Measurements from ENCODE around the gene HHLA2. TPM values are rescaled to one million over a fixed set of nuclear protein-coding genes. Genes with fewer than 3 reads are reported as not detected.

HHLA2 gene
- total and polyA plus RNA-seq, 12 donors, result not detected

DNA sequence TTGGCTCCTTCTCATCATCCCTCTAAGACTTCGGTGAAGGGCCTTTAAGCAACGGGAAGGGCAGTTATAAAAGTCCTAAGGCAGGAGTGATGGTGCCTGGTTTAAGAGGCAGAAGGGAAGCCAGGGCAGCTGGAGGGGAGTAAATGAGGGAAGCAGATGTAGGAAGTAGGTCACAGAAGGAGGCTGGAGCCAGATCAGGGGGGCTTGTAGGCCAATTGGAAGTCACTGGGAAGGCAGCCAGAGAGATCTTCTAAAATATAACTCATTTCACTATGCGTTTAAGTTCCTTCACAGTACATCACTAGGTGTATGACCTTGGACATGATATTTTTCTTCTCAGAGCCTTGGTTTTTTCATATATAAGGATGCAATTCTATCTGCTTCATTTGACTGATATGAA is 119.3 kb downstream of the HHLA2 start:
- Histone ChIP-seq H3K27ac (no peak overlapping the region), H3K36me3 (no peaks in the 10 kb centered on the region), H3K9me3 (no peaks in the 10 kb centered on the region), H3K4me1 (no peaks in the 10 kb centered on the region), H3K4me3 (no peak overlapping the region), H3K27me3 (no peaks in the 10 kb centered on the region)
- TF ChIP-seq, protein P1, sequence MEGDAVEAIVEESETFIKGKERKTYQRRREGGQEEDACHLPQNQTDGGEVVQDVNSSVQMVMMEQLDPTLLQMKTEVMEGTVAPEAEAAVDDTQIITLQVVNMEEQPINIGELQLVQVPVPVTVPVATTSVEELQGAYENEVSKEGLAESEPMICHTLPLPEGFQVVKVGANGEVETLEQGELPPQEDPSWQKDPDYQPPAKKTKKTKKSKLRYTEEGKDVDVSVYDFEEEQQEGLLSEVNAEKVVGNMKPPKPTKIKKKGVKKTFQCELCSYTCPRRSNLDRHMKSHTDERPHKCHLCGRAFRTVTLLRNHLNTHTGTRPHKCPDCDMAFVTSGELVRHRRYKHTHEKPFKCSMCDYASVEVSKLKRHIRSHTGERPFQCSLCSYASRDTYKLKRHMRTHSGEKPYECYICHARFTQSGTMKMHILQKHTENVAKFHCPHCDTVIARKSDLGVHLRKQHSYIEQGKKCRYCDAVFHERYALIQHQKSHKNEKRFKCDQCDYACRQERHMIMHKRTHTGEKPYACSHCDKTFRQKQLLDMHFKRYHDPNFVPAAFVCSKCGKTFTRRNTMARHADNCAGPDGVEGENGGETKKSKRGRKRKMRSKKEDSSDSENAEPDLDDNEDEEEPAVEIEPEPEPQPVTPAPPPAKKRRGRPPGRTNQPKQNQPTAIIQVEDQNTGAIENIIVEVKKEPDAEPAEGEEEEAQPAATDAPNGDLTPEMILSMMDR (IDR thresholded peaks at IDR 0.05), result no peak
- no peak for DNase-seq
- 46 to 63% methylated on average over 3 of the region's 3 CpGs for WGBS, 2 donors
- ATAC-seq, result peak in 1 of 8 donors; percentile 38
- intact Hi-C loops (cut with DNase I), result no loop called here

DNA sequence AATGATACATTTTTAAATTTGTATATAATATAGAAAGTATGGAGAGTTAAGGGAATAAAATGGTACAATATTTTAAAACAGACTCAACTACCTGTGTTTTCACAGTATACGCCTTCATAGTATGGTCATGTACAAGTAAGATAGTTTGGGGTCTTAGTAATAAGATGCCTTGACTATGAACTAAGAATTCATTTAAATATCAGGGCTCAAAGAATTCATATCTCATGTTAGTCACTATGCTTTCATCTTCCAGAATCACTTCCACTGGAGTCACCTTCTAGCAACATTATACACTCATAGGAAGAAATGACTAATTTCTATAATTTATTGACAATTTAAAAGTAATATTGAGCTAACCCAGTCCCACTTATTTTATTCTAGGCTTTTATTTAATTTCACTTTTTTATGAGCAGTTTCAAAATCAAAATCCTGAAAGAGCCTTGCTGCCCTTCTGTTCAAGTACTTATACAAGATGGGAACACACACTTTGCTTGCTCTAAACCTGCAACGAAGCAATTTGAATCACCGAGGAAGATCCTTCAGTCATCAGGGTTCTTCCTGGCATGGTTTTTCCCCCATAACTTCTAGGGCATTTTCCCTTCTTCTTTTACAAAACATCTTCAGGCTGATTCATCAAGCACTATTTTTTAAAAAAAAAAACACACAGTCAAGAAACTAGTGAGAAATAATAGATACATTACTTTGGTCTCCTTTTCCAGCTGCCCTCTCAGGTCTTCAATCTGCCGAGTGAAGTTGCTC is 119.9 kb downstream of the HHLA2 start:
- DNase-seq, result no peak
- Histone ChIP-seq H3K36me3 (no peaks in the 10 kb centered on the region), H3K27me3 (no peaks in the 10 kb centered on the region), H3K9me3 (no peaks in the 10 kb centered on the region), H3K4me3 (no peak overlapping the region), H3K4me1 (no peaks in the 10 kb centered on the region), H3K27ac (no peak overlapping the region)
- TF ChIP-seq, protein P1 (IDR thresholded peaks at IDR 0.05), result no peak
- no peak for ATAC-seq
- WGBS, 2 donors, result 93 to 98% methylated on average over 4 of the region's 4 CpGs
- intact Hi-C loops (cut with DNase I), result no loop called here

DNA sequence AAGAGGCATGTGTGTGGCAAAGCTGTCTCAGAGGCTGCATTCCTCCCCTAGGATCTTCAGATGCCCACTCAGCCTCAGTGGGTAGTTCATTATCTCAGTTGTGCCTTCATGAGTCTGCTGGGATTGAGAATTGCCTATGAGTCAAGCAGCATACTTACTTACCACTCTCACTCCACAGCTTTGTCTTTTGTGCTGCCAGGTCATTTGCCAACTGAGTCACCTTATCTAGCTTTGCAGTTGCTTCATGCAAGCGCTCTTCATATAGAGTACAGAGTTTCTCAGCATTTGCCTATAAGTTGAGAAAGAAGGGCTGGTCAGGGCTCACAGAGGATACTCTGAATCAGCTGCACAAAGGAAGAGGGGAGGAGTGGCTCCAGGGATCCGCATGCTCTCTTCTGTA is 124.6 kb downstream of the HHLA2 start:
- H3K4me3 ChIP-seq, result no peak overlapping the region
- TF ChIP-seq, protein P1 (IDR thresholded peaks at IDR 0.05), result no peak
- H3K9me3 ChIP-seq, result no peaks in the 10 kb centered on the region
- H3K36me3 ChIP-seq, result no peaks in the 10 kb centered on the region
- ATAC-seq (no peak), DNase-seq (no peak)
- H3K4me1 ChIP-seq, result no peaks in the 10 kb centered on the region
- 93 to 98% methylated on average over 2 of the region's 2 CpGs for WGBS, 2 donors
- H3K27me3 ChIP-seq, result no peaks in the 10 kb centered on the region
- no peak overlapping the region for H3K27ac ChIP-seq
- intact Hi-C loops (cut with DNase I), result no loop called here

Other genes with a start within 250 kb of the HHLA2 start
- 10 to 100 TPM; 36.3 to 76.3 (median 51.2) TPM for gene CD47, start 205.5 kb upstream of the HHLA2 start, total RNA-seq
- gene CD47, start 205.5 kb upstream of the HHLA2 start, polyA plus RNA-seq, result 10 to 100 TPM; 17.9 to 32.4 TPM
- 10 to 100 TPM; 15.4 to 29.5 (median 21.0) TPM for gene IFT57, start 74.1 kb upstream of the HHLA2 start, total RNA-seq
- gene IFT57, start 74.1 kb upstream of the HHLA2 start, polyA plus RNA-seq, result 10 to 100 TPM in 1 of 2 donors, 1 to 10 TPM in 1; 5.9 to 19.8 TPM
- gene MYH15, start 214.0 kb downstream of the HHLA2 start, total RNA-seq, result 1 to 10 TPM in 1 of 10 donors, under 1 TPM in 9; 0.16 to 1.1 (median 0.32) TPM
- gene MYH15, start 214.0 kb downstream of the HHLA2 start, polyA plus RNA-seq, result under 1 TPM; 0.12 to 0.22 TPM

All from heart right ventricle (tissue), 16 donors.